Hepatic stellate cell (primary cell): Measurements from ENCODE around the gene TIAL1.
A peak's percentile ranks its signal among the peaks of the same experiment; 100 is the strongest.

Experiments
- DNase-seq: peaks from one replicate; pipeline ENCODE4 v3.0.0; 2011; ENCODE audit warnings: low spot score

TIAL1 gene

GRCh38 chr10:119528663-119529237, 68.0 kb downstream of the TIAL1 start:
- peak; percentile 88 for DNase-seq

GRCh38 chr10:119526621-119527592, 69.9 kb downstream of the TIAL1 start:
- no peak for DNase-seq

- no peak for DNase-seq
Measured at GRCh38 chr10:119526149-119526548, 70.6 kb downstream of the TIAL1 start.

- DNase-seq: no peak
Measured at GRCh38 chr10:119525116-119525515, 71.6 kb downstream of the TIAL1 start.

- no peak for DNase-seq
Measured at GRCh38 chr10:119524720-119525070, 72.1 kb downstream of the TIAL1 start.

- DNase-seq: no peak
Measured at GRCh38 chr10:119523895-119524719, 72.7 kb downstream of the TIAL1 start.
